NK-92 (cell line): ENCODE data around the gene RBCK1.

ENCODE experiments used
- DNase-seq: peaks from one replicate; lab custom pipeline; 2025; ENCODE audit not compliant: unreplicated experiment; lab: John Stamatoyannopoulos, UW

RBCK1 gene

GRCh38 chr20:397432-398237 lies 10.5 kb upstream of the RBCK1 start:
- DNase-seq: no peak

- no peak for DNase-seq
Observed at GRCh38 chr20:399182-399707, 8.9 kb upstream of the RBCK1 start.

DNA sequence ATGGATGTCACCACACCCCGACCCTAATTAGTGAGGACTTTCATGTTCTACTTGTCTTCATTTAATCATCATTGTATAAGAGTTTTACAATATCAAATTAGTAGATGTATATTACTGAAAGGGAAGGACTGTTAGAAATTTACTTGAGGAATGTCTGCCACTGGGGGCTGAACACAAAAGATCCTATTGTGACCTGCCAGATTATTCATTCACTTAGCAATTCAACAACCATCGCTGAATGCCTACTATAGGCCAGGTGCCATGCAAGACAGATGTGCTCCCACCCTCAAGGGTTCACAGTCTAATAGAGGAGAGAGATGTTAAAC lies 8.0 kb upstream of the RBCK1 start:
- DNase-seq: no peak

DNA sequence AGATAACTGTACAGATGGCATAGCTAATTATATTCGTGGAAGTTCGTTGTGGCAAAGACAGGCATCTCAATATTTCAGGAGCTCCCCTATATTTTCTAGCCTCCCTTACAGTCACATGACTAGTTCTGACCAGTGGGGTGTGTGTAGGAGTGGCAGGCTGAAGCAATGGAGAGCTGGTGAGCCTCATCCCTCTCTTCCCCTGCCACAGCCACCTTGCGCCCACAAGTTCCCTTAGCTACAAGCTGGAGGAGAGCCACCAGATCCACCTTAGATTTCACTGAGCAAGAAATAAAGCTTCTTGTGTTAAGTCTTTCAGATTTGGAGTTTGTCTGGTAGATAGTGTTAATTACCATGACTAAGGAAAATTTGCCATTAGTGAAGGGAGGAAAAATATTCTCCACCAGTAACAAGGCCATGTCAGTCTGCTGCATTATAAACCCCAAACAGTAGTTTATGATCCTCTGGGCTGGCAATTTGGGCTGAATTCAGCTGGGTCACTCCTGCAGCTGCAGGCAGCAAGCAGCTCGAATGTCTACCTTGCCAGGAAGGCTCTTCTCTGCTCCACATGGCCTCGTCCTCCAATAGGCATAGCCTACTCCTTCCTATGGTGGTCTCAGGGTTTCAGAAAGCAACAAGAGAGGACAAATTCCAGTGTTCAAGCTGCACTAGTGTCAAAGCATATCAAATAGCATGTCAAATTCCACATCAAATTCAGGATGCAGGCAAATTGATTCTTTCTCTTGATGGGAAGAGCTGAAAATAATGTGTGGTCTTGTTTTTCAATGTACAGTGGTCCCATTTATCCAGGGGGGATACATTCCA lies 7.4 kb upstream of the RBCK1 start:
- no peak for DNase-seq

- DNase-seq: no peak
Observed at GRCh38 chr20:401682-402495, 6.2 kb upstream of the RBCK1 start.

DNA sequence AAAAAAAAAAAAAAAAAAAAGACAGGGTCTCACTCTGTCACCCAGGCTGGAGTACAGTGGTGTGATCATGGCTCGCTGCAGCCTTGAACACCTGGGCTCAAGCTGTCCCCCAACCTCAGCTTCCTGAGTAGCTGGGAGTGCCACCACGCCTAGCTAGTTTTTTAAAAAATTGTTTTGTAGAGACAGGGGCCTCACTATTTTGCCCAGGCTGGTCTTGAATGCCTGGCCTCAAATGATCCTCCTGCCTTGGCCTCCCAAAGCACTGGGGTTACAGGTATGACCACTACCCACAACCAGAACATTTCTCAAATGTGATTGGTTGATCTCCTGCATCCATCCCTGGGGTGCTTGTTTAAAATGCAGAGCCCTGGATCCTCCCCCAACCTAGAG lies 5.6 kb upstream of the RBCK1 start:
- no peak for DNase-seq

DNA sequence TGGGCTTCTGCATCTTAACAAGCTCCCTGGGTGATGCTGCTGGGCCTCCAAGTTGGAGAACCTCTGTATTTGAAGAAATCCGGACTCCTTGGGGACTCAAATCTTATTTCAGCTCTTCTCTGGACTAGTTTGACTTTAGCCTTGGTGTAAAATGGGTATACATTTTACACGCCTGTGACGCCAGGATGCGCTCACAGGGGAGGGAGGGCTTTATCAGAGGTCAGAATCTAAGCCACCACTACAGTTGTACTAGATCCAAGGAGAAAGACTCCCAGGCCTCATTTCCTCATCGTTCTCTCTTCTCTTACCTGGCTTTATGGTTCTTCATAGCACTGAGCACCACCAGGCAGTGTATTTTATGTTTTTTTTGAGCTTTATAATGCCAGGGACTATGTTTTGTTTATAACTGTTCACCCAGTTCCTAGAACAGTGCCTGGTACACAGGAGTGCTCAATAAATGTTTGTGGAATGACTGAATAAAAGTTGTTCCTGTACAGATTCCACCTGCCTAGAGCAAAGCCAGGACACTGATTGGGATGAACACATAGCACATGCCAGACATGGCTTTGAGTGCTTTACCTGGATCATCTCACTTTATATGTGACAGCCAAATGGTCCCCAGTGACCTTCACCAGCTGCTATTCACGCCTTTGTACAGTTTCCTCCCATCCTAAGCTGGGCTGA lies 5.1 kb upstream of the RBCK1 start:
- no peak for DNase-seq

- DNase-seq: no peak
Observed at GRCh38 chr20:403582-403957, 4.5 kb upstream of the RBCK1 start.

DNA sequence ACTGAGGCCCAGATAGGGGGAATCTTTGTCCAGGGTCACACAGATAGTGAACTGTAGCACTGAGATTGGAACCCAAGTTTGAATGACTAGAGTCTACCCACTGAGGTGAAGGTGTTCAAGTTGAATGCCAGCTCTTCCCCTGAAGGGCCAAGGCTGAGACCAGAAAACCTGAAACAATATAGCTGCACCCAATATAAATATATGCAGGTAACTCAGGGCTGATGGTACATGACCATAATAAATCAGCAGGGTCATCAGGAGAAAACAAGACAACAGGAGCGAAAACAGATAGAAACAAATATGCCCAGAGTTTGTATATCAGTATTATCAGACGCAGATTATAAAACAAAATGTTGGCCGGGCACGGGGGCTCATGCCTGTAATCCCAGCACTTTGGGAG lies 4.0 kb upstream of the RBCK1 start:
- DNase-seq: no peak

GRCh38 chr20:406200-407132 lies 1.6 kb upstream of the RBCK1 start:
- DNase-seq: no peak

DNA sequence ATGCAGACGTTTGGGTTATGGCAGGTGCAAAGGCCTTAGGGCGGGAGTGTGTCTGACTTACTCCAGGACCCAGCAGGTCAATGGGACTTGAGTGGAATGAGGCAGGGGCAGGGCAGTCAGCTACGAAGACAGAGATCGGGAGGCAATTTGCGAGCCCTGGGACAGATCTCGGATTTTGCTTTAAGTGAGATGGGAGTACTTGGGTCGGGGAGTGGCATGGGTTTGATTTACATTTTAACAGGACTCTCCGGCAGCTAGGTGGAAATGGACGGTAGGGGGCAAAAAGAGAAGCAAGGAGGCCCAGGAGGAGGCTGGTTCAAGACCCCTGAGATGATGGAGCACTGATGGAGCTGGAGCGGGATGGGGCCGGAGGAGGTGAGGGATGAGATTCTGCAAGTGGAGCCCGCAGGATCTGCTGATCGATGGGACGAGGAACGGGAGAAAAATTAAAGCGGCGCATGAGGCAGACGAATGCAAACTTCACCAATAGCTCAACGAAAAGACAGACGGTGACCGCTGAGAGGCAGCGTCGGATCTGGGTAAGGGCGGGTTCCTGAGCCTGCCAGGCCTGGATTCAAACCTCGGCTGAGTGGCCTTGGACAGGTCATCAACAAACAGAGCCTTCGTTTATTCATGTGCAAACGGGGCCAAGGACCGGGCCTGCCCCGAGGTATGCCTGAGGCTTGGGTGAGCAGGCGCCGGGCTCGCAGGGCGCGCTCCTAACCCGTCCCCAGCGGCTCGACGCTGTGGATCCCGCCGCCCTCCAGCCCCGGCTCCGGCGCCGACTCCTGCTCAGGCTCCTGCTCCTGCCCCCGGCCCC lies 756 bp upstream of the RBCK1 start:
- DNase-seq: no peak

GRCh38 chr20:408843-409696 lies 971 bp downstream of the RBCK1 start:
- DNase-seq: no peak

- DNase-seq: no peak
Observed at GRCh38 chr20:409697-410559, 1.8 kb downstream of the RBCK1 start.

DNA sequence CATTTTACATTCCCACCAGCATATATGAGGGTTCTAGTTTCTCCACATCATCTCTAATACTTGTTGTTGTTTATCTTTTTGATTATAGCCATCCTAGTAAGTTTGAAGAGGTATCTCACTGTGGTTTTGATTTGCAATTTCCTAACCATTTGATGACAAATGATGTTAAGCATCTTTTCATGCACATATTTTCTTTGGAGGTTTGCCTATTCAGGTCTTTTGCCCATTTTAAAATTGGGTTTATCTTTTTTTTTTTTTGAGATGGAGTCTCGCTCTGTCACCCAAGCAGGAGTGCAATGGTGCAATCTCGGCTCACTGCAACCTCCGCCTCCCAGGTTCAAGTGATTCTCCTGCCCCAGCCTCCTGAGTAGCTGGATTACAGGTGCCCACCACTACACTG lies 4.0 kb downstream of the RBCK1 start:
- no peak for DNase-seq

DNA sequence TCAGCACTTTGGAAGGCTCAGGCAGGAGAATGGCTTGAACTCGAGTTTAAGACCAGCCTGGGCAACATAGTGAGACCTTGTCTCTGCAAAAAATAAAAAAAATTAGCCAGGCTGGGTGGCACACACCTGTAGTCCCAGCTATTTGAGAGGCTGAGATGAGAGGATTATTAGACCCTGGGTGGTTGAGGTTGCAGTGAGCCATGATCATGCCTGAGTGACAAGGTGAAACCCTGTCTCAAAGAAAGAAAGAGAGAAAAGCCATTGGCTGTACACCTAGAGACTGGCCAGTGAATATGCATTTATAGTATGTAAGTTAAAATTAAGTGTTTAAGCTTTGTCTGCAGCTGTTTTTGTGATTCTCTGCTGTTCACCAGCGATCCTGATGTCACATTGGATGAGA lies 6.1 kb downstream of the RBCK1 start:
- DNase-seq: no peak

GRCh38 chr20:415820-416322 lies 7.8 kb downstream of the RBCK1 start:
- no peak for DNase-seq
